Endothelial cell of umbilical vein (primary cell): Measurements from ENCODE around the gene ICAM5.
A peak's percentile ranks its signal among the peaks of the same experiment; 100 is the strongest.

ENCODE experiments used
- CTCF ChIP-seq, 2 donors: IDR thresholded peaks; 1 replicate in 1 of 2; 2 replicates in 1 of 2; pipeline ENCODE4 v1.5.1; 2011; ENCODE audit warnings: low read length in 2 of 2, mild to moderate bottlenecking in 2 of 2, moderate library complexity in 2 of 2, control low read depth in 1 of 2, inconsistent platforms in 1 of 2, low read depth in 1 of 2; ENCODE audit not compliant: insufficient read depth in 1 of 2; ENCODE audit errors: extremely low read depth in 1 of 2
- EZH2 ChIP-seq: IDR thresholded peaks from 2 replicates; pipeline ENCODE4 v1.6.1; 2012; ENCODE audit warnings: borderline replicate concordance, low read depth, mild to moderate bottlenecking, moderate library complexity, low read length, inconsistent platforms; ENCODE audit not compliant: severe bottlenecking
- FOS ChIP-seq: IDR thresholded peaks from 2 replicates; pipeline ENCODE4 v1.6.1; 2011; ENCODE audit warnings: mild to moderate bottlenecking, low read length, moderate library complexity, borderline replicate concordance; ENCODE audit not compliant: insufficient read depth
- GATA2 ChIP-seq: IDR thresholded peaks from 2 replicates; pipeline ENCODE4 v1.7.0; 2011; ENCODE audit warnings: low read depth, mild to moderate bottlenecking, moderate library complexity, mixed read lengths, low read length; ENCODE audit not compliant: insufficient read length, insufficient read depth
- JUN ChIP-seq: IDR thresholded peaks from 2 replicates; pipeline ENCODE4 v1.6.1; 2011; ENCODE audit warnings: borderline replicate concordance, low read depth; ENCODE audit not compliant: insufficient read length, insufficient read depth
- MAX ChIP-seq: IDR thresholded peaks from 2 replicates; pipeline ENCODE4 v1.6.1; 2011; ENCODE audit not compliant: insufficient read depth, insufficient read length
- MYC ChIP-seq: IDR thresholded peaks from one replicate; pipeline ENCODE4 v1.6.1; 2011; ENCODE audit warnings: mild to moderate bottlenecking, low read depth, low read length
- POLR2A ChIP-seq: IDR thresholded peaks from 2 replicates; pipeline ENCODE4 v1.6.1; 2012; ENCODE audit warnings: low read depth, mild to moderate bottlenecking, control low read depth, low read length
- POLR2AphosphoS5 ChIP-seq: IDR thresholded peaks from 2 replicates; pipeline ENCODE4 v1.6.1; 2012; ENCODE audit warnings: low read depth, mild to moderate bottlenecking, control low read depth, low read length, moderate library complexity; ENCODE audit not compliant: insufficient read depth

- TF ChIP-seq EZH2 = peak; percentile 14
- no peak for TF ChIP-seq CTCF (IDR thresholded peaks at IDR 0.05; ENCODE audit: extremely low read depth in 1 of 2, insufficient read depth in 1 of 2, low read depth in 1 of 2, low read length in 2 of 2)
- TF ChIP-seq POLR2A = no peak
- no peak for TF ChIP-seq POLR2AphosphoS5
- TF ChIP-seq MYC = no peak
- no peak for TF ChIP-seq MAX
- no peak for TF ChIP-seq JUN
- no peak for TF ChIP-seq FOS
- TF ChIP-seq GATA2 = no peak
Measured at GRCh38 chr19:10290876-10291553, 1.3 kb downstream of the ICAM5 start.
